WTC11 (cell line): Measurements from ENCODE around the gene METTL23. TPM values are rescaled to one million over a fixed set of nuclear protein-coding genes. Genes with fewer than 3 reads are reported as not detected.

Source experiments
- ATAC-seq: fragments of 200-7000 bp; cut with Tn5 transposase; 2 replicates; pipeline ENCODE4 v1.10.0; 2021; ENCODE audit warnings: mild to moderate bottlenecking, moderate library complexity
- CTCF ChIA-PET: fragments of 300-600 bp; sonication (Branson Sonifier 250); formaldehyde crosslinking; loops from one replicate; lab custom pipeline; 2021; ENCODE audit warnings: antibody characterized with exemption; lab: Charles Lee
- POLR2A ChIA-PET: fragments of 350-600 bp; sonication (Branson Sonifier 250); formaldehyde crosslinking; loops from one replicate; lab custom pipeline; 2021; ENCODE audit warnings: antibody characterized with exemption; lab: Charles Lee
- DNase-seq: peaks from one replicate; pipeline ENCODE4 v3.0.0; 2021; ENCODE audit warnings: low spot score
- H3K27ac Mint-ChIP-seq: 2 replicates; pipeline ENCODE4 v1.8.0; 2021; ENCODE audit warnings: mixed read lengths
- H3K27me3 Mint-ChIP-seq: 2 replicates; pipeline ENCODE4 v1.8.0; 2021; ENCODE audit warnings: low read depth, mild to moderate bottlenecking, moderate library complexity, mixed read lengths
- H3K36me3 Mint-ChIP-seq: 2 replicates; pipeline ENCODE4 v1.8.0; 2021; ENCODE audit warnings: mixed read lengths
- H3K4me1 Mint-ChIP-seq: 2 replicates; pipeline ENCODE4 v1.8.0; 2022; ENCODE audit warnings: mixed read lengths
- H3K4me3 Mint-ChIP-seq: 2 replicates; pipeline ENCODE4 v1.8.0; 2021; ENCODE audit warnings: mild to moderate bottlenecking, moderate library complexity, mixed read lengths
- H3K9me3 Mint-ChIP-seq: 2 replicates; pipeline ENCODE4 v1.8.0; 2021; ENCODE audit warnings: mixed read lengths
- ARID4B ChIP-seq: sonication (generic); formaldehyde crosslinking; IDR thresholded peaks from 2 replicates; pipeline ENCODE4 v1.8.0; 2023; ENCODE audit warnings: missing genetic modification reagents, mild to moderate bottlenecking, borderline replicate concordance
- CBFB ChIP-seq: sonication (generic); formaldehyde crosslinking; IDR thresholded peaks from 2 replicates; pipeline ENCODE4 v1.8.1; 2022; ENCODE audit warnings: mild to moderate bottlenecking, low read depth, missing genetic modification reagents
- E2F1 ChIP-seq: sonication (generic); formaldehyde crosslinking; IDR thresholded peaks from 2 replicates; pipeline ENCODE4 v1.8.0; 2022; ENCODE audit warnings: mild to moderate bottlenecking, missing genetic modification reagents
- E2F5 ChIP-seq: sonication (generic); formaldehyde crosslinking; IDR thresholded peaks from 2 replicates; pipeline ENCODE4 v1.8.1; 2022; ENCODE audit warnings: mild to moderate bottlenecking, moderate library complexity, missing genetic modification reagents
- EMX1 ChIP-seq: fragments of 250-450 bp; sonication (Bioruptor Pico); IDR thresholded peaks from 2 replicates; pipeline ENCODE4 v1.8.0; 2021; ENCODE audit warnings: mild to moderate bottlenecking
- ERG ChIP-seq: fragments of 250-450 bp; sonication (Bioruptor Pico); IDR thresholded peaks from 2 replicates; pipeline ENCODE4 v1.8.0; 2021; ENCODE audit warnings: mild to moderate bottlenecking
- GABPB1 ChIP-seq: sonication (generic); formaldehyde crosslinking; IDR thresholded peaks from 2 replicates; pipeline ENCODE4 v1.8.1; 2023; ENCODE audit warnings: mild to moderate bottlenecking, missing genetic modification reagents
- MXD4 ChIP-seq: fragments of 250-450 bp; sonication (Bioruptor Pico); IDR thresholded peaks from 2 replicates; pipeline ENCODE4 v1.8.0; 2021; ENCODE audit warnings: mild to moderate bottlenecking, moderate library complexity, borderline replicate concordance
- MYBL2 ChIP-seq: sonication (generic); formaldehyde crosslinking; IDR thresholded peaks from 2 replicates; pipeline ENCODE4 v1.8.1; 2023; ENCODE audit warnings: mild to moderate bottlenecking, moderate library complexity, missing genetic modification reagents
- NFE2L1 ChIP-seq: sonication (generic); formaldehyde crosslinking; IDR thresholded peaks from 2 replicates; pipeline ENCODE4 v1.8.1; 2023; ENCODE audit warnings: missing genetic modification reagents
- PREB ChIP-seq: sonication (generic); formaldehyde crosslinking; IDR thresholded peaks from 2 replicates; pipeline ENCODE4 v1.8.1; 2022; ENCODE audit warnings: mild to moderate bottlenecking, missing genetic modification reagents, moderate library complexity, borderline replicate concordance
- TEAD1 ChIP-seq: sonication (generic); formaldehyde crosslinking; IDR thresholded peaks from 2 replicates; pipeline ENCODE4 v1.8.0; 2022; ENCODE audit warnings: mild to moderate bottlenecking, missing genetic modification reagents
- ZBTB21 ChIP-seq: sonication (generic); formaldehyde crosslinking; IDR thresholded peaks from 2 replicates; pipeline ENCODE4 v1.8.1; 2023; ENCODE audit warnings: mild to moderate bottlenecking, missing genetic modification reagents, borderline replicate concordance
- ZNF416 ChIP-seq: fragments of 250-450 bp; sonication (Bioruptor Pico); IDR thresholded peaks from 2 replicates; pipeline ENCODE4 v1.9.0; 2021; ENCODE audit warnings: mild to moderate bottlenecking, inconsistent platforms
- ZNF423 ChIP-seq: fragments of 250-450 bp; sonication (Bioruptor Pico); IDR thresholded peaks from 2 replicates; pipeline ENCODE4 v2.1.2; 2022; ENCODE audit warnings: mild to moderate bottlenecking, moderate library complexity
- total RNA-seq: library from RNA; stranded (reverse); gene quantifications from 3 replicates; pipeline ENCODE4 v1.2.3, GENCODE V29; 2021
- TF ChIP-seq, protein P1 (sequence below): sonication (generic); formaldehyde crosslinking; IDR thresholded peaks from 2 replicates; pipeline ENCODE4 v1.8.1; 2023; ENCODE audit warnings: mild to moderate bottlenecking, missing genetic modification reagents, moderate library complexity
- TF ChIP-seq, protein P2 (sequence below): sonication (generic); formaldehyde crosslinking; conservative IDR thresholded peaks from 2 replicates; pipeline ENCODE4 v1.8.1; 2022; ENCODE audit warnings: mild to moderate bottlenecking, missing genetic modification reagents
- TF ChIP-seq, protein P3 (sequence below): sonication (generic); formaldehyde crosslinking; IDR thresholded peaks from 2 replicates; pipeline ENCODE4 v1.8.1; 2023; ENCODE audit warnings: mild to moderate bottlenecking, missing genetic modification reagents, borderline replicate concordance
- TF ChIP-seq, protein P4 (sequence below): sonication (generic); formaldehyde crosslinking; IDR thresholded peaks from 2 replicates; pipeline ENCODE4 v1.8.1; 2023; ENCODE audit warnings: mild to moderate bottlenecking, missing genetic modification reagents

METTL23 gene
- total RNA-seq, 1 experiment from 2014 or later: 48.5 TPM

DNA sequence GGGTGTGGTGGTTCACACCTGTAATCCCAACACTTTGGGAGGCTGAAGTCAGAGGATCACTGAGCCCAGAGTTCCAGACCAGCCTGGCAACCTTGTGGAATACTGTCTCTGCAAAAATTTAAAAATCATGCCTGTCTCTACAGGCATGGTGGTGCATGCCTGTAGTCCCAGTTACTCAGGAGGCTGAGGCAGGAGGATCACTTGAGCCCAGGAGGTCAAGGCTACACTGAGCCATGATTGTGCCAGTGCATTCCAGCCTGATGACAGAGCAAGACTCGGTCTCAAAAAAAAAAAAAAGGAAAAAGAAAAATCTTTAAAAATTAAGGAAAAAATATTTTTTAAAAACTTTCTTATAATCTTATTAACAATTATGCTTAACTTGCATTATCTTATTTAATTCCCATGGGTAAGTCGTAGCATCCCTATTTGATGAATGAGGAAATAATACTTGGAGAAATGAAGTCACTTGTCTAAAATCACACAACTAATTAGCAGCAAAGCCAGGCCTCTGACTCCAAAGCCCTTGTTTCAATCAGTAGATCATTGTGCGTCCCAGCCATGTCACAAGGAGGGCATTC lies 24.9 kb downstream of the METTL23 start (continued):
- TF ChIP-seq ERG (CRISPR knock-in tag) (no peak), EMX1 (CRISPR knock-in tag) (no peak), MYBL2 (no peak), CBFB (CRISPR knock-in tag) (no peak), ARID4B (CRISPR knock-in tag) (no peak), E2F1 (CRISPR knock-in tag) (no peak), TEAD1 (CRISPR knock-in tag) (no peak)
- TF ChIP-seq, protein P1, sequence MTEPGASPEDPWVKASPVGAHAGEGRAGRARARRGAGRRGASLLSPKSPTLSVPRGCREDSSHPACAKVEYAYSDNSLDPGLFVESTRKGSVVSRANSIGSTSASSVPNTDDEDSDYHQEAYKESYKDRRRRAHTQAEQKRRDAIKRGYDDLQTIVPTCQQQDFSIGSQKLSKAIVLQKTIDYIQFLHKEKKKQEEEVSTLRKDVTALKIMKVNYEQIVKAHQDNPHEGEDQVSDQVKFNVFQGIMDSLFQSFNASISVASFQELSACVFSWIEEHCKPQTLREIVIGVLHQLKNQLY (CRISPR knock-in tag): no peak
- TF ChIP-seq, protein P2, sequence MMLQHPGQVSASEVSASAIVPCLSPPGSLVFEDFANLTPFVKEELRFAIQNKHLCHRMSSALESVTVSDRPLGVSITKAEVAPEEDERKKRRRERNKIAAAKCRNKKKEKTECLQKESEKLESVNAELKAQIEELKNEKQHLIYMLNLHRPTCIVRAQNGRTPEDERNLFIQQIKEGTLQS (CRISPR knock-in tag): no peak
- TF ChIP-seq, all 79 proteins: peak for 0

DNA sequence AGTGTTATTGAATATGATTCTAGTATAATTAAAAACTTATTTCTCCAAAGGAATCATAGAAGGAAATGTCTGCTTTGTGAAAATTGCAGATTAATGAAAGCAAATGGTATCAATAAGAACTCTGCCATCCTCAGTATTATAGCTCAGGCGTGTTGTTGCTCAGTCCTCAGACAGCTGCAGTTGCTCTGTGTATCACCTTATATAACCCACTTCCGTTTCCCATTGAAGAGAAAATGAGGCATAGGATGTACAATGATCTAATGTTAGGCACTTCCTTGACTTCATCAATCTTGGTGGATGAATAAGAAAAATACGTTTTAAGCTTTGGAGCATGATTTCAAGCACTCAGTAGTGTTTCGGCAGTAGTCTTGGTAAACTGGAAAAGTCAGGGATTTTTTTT lies 25.4 kb downstream of the METTL23 start:
- CTCF ChIA-PET: interaction anchor here (0.7 kb wide), 1 partner anchor 38 kb away, joined by 3 read pairs; no protein-coding TSS in a partner anchor
- Mint-ChIP-seq H3K4me3 (no peak overlapping the region), H3K4me1 (no peaks in the 10 kb centered on the region), H3K27me3 (no peaks in the 10 kb centered on the region), H3K9me3 (no peaks in the 10 kb centered on the region), H3K27ac (no peak overlapping the region), H3K36me3 (peaks cover 14% of the 10 kb centered on the region)
- ATAC-seq (no peak), DNase-seq (no peak)
- POLR2A ChIA-PET: no interaction called here
- TF ChIP-seq GABPB1 (no peak), ZBTB21 (CRISPR knock-in tag) (no peak), NFE2L1 (CRISPR knock-in tag) (no peak), PREB (CRISPR knock-in tag) (no peak), ZNF416 (CRISPR knock-in tag) (no peak), MXD4 (CRISPR knock-in tag) (no peak), E2F5 (CRISPR knock-in tag) (no peak), CBFB (CRISPR knock-in tag) (no peak), ZNF423 (CRISPR knock-in tag) (no peak)
- TF ChIP-seq, protein P3, sequence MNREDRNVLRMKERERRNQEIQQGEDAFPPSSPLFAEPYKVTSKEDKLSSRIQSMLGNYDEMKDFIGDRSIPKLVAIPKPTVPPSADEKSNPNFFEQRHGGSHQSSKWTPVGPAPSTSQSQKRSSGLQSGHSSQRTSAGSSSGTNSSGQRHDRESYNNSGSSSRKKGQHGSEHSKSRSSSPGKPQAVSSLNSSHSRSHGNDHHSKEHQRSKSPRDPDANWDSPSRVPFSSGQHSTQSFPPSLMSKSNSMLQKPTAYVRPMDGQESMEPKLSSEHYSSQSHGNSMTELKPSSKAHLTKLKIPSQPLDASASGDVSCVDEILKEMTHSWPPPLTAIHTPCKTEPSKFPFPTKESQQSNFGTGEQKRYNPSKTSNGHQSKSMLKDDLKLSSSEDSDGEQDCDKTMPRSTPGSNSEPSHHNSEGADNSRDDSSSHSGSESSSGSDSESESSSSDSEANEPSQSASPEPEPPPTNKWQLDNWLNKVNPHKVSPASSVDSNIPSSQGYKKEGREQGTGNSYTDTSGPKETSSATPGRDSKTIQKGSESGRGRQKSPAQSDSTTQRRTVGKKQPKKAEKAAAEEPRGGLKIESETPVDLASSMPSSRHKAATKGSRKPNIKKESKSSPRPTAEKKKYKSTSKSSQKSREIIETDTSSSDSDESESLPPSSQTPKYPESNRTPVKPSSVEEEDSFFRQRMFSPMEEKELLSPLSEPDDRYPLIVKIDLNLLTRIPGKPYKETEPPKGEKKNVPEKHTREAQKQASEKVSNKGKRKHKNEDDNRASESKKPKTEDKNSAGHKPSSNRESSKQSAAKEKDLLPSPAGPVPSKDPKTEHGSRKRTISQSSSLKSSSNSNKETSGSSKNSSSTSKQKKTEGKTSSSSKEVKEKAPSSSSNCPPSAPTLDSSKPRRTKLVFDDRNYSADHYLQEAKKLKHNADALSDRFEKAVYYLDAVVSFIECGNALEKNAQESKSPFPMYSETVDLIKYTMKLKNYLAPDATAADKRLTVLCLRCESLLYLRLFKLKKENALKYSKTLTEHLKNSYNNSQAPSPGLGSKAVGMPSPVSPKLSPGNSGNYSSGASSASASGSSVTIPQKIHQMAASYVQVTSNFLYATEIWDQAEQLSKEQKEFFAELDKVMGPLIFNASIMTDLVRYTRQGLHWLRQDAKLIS: no peak
- TF ChIP-seq, protein P4, sequence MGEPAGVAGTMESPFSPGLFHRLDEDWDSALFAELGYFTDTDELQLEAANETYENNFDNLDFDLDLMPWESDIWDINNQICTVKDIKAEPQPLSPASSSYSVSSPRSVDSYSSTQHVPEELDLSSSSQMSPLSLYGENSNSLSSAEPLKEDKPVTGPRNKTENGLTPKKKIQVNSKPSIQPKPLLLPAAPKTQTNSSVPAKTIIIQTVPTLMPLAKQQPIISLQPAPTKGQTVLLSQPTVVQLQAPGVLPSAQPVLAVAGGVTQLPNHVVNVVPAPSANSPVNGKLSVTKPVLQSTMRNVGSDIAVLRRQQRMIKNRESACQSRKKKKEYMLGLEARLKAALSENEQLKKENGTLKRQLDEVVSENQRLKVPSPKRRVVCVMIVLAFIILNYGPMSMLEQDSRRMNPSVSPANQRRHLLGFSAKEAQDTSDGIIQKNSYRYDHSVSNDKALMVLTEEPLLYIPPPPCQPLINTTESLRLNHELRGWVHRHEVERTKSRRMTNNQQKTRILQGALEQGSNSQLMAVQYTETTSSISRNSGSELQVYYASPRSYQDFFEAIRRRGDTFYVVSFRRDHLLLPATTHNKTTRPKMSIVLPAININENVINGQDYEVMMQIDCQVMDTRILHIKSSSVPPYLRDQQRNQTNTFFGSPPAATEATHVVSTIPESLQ: no peak
